ENCODE results near the gene NEK1. TPM values are rescaled to one million over a fixed set of nuclear protein-coding genes. Genes with fewer than 3 reads are reported as not detected.
A peak's percentile ranks its signal among the peaks of the same experiment; 100 is the strongest.

Gene NEK1
- total and polyA plus RNA-seq, 2 donors (not counting 3 experiments of a cell fraction or from before 2014, with no cell fraction given): 2.6 to 10.1 TPM

DNA sequence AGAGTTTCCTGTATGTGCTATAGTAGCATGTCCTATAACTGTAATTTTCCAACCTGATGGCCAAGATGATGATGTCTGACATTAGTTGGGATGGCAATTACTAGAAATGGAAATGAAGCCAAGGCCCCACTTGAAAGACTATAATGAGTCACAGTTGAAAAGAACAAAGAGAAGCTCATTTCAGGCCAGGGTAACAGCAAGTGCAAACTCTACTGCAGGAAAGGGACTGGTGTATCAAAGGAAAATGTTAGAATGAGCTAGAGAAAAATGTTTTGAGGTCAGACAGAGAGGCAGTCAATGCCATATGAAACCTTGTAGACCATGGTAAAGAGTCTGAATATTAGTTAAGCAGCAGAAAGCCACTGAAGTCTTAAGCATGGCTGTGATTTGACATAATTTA lies 195.4 kb downstream of the NEK1 start:
- Histone ChIP-seq H3K27ac (ENCODE audit: insufficient read depth, low read depth, low read length) (no peak overlapping the region), H3K9ac (replicated peaks; ENCODE audit: extremely low read depth, insufficient read depth, low read length) (no peak overlapping the region), H2AFZ (ENCODE audit: low read depth, low read length) (no peak overlapping the region), H3K36me3 (ENCODE audit: control insufficient read depth in 2 of 2, extremely low read depth in 1 of 2, insufficient read depth in 2 of 2, low read length in 2 of 2) (no peaks in the 10 kb centered on the region), H4K20me1 (replicated peaks; ENCODE audit: control insufficient read depth, extremely low read depth, insufficient read depth, low read length) (no peaks in the 10 kb centered on the region), H3K4me2 (ENCODE audit: insufficient read depth, low read length) (no peak overlapping the region), H3K9me3 (replicated peaks; ENCODE audit: control insufficient read depth, insufficient read depth, low read length) (no peaks in the 10 kb centered on the region), H3K79me2 (ENCODE audit: control insufficient read depth, insufficient read depth, low read length) (no peaks in the 10 kb centered on the region), H3K9me1 (replicated peaks; ENCODE audit: control insufficient read depth, extremely low read depth, insufficient read depth, low read length) (peaks cover 3% of the 10 kb centered on the region), H3K4me1 (ENCODE audit: control insufficient read depth, extremely low read depth, insufficient read depth, low read length) (no peaks in the 10 kb centered on the region), H3K27me3 (ENCODE audit: control insufficient read depth in 2 of 2, insufficient read depth in 2 of 2, low read length in 2 of 2) (no peaks in the 10 kb centered on the region), H3K4me3 (replicated peaks in 1 of 3; ENCODE audit: insufficient read depth in 1 of 3, low read depth in 1 of 3, low read length in 3 of 3) (no peak overlapping the region)
- no TSS peak for BruUV-seq (replicated peaks)
- no peak for TF ChIP-seq MYC (IDR thresholded peaks at IDR 0.05; ENCODE audit: low read depth, low read length)
- TF ChIP-seq, protein P1, sequence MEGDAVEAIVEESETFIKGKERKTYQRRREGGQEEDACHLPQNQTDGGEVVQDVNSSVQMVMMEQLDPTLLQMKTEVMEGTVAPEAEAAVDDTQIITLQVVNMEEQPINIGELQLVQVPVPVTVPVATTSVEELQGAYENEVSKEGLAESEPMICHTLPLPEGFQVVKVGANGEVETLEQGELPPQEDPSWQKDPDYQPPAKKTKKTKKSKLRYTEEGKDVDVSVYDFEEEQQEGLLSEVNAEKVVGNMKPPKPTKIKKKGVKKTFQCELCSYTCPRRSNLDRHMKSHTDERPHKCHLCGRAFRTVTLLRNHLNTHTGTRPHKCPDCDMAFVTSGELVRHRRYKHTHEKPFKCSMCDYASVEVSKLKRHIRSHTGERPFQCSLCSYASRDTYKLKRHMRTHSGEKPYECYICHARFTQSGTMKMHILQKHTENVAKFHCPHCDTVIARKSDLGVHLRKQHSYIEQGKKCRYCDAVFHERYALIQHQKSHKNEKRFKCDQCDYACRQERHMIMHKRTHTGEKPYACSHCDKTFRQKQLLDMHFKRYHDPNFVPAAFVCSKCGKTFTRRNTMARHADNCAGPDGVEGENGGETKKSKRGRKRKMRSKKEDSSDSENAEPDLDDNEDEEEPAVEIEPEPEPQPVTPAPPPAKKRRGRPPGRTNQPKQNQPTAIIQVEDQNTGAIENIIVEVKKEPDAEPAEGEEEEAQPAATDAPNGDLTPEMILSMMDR (IDR thresholded peaks at IDR 0.05; ENCODE audit: extremely low read depth in 1 of 2, insufficient read depth in 1 of 2, low read depth in 1 of 2, low read length in 2 of 2): no peak
- no peak for TF ChIP-seq MAX (IDR thresholded peaks at IDR 0.05; ENCODE audit: insufficient read depth, insufficient read length)
- no peak for TF ChIP-seq POLR2A (IDR thresholded peaks at IDR 0.05; ENCODE audit: low read depth, low read length)
- TF ChIP-seq GATA2 (IDR thresholded peaks at IDR 0.05; ENCODE audit: insufficient read depth, insufficient read length, low read depth, low read length): no peak
- no peak for TF ChIP-seq FOS (IDR thresholded peaks at IDR 0.05; ENCODE audit: borderline replicate concordance, insufficient read depth, low read length)
- TF ChIP-seq JUN (IDR thresholded peaks at IDR 0.05; ENCODE audit: borderline replicate concordance, insufficient read depth, insufficient read length, low read depth): no peak
- TF ChIP-seq EZH2 (IDR thresholded peaks at IDR 0.05; ENCODE audit: borderline replicate concordance, low read depth, low read length, severe bottlenecking): no peak
- TF ChIP-seq POLR2AphosphoS5 (IDR thresholded peaks at IDR 0.05; ENCODE audit: insufficient read depth, low read depth, low read length): no peak
- DNase-seq (ENCODE audit: low read depth, low spot score): peak; percentile 80
- intact Hi-C loops (cut with micrococcal nuclease) (no loop called here), dilution Hi-C loops (cut with MboI; ENCODE audit: extremely low pct_ligation_motif_present, low sequenced_read_pairs) (no loop called here)
- FAIRE-seq: peak; percentile 8
- ChIA-PET CTCF (interaction anchor here (1.0 to 1.6 kb wide), 3 partner anchors 12 to 301 kb away, joined by 3 to 5 read pairs (median 4); no protein-coding TSS in a partner anchor), POLR2A (no interaction called here)

Measured in endothelial cell of umbilical vein (primary cell).